NCI-H1417 (cell line): ENCODE data around the gene TFEB.

Experiments
- DNase-seq, 3 experiments: peaks; one replicate each; lab custom pipeline; 2025; lab: John Stamatoyannopoulos, UW

Gene TFEB

GRCh38 chr6:41706876-41707564 lies 28.4 kb downstream of the TFEB start:
- DNase-seq = peak in 1 of 3 experiments; percentile 34

- peak in 1 of 3 experiments; percentile 20 for DNase-seq
These were observed 29.2 kb downstream of the TFEB start for GRCh38 chr6:41705996-41706835.

- DNase-seq = peak in 1 of 3 experiments; percentile 38
These were observed 30.0 kb downstream of the TFEB start for GRCh38 chr6:41705311-41705995.

GRCh38 chr6:41704656-41705310 lies 30.6 kb downstream of the TFEB start:
- DNase-seq = no peak

GRCh38 chr6:41704028-41704427 lies 31.4 kb downstream of the TFEB start:
- no peak for DNase-seq

GRCh38 chr6:41702771-41703494 lies 32.5 kb downstream of the TFEB start:
- DNase-seq = no peak

GRCh38 chr6:41702089-41702745 lies 33.2 kb downstream of the TFEB start:
- DNase-seq = no peak

GRCh38 chr6:41700463-41701347 lies 34.7 kb downstream of the TFEB start:
- DNase-seq = no peak

- DNase-seq = no peak
These were observed 36.3 kb downstream of the TFEB start for GRCh38 chr6:41699063-41699462.

- no peak for DNase-seq
These were observed 37.3 kb downstream of the TFEB start for GRCh38 chr6:41697861-41698781.

- peak in 2 of 3 experiments; percentile 12 to 50 for DNase-seq
These were observed 38.6 kb downstream of the TFEB start for GRCh38 chr6:41696788-41697187.

- no peak for DNase-seq
These were observed 39.6 kb downstream of the TFEB start for GRCh38 chr6:41695825-41696224.

- DNase-seq = no peak
These were observed 40.4 kb downstream of the TFEB start for GRCh38 chr6:41694815-41695526.

- DNase-seq = no peak
These were observed 41.8 kb downstream of the TFEB start for GRCh38 chr6:41693281-41694240.

- no peak for DNase-seq
These were observed 42.7 kb downstream of the TFEB start for GRCh38 chr6:41692730-41693129.

- no peak for DNase-seq
These were observed 43.2 kb downstream of the TFEB start for GRCh38 chr6:41692080-41692675.
